Measurements from ENCODE around the gene PIGS.

DNA sequence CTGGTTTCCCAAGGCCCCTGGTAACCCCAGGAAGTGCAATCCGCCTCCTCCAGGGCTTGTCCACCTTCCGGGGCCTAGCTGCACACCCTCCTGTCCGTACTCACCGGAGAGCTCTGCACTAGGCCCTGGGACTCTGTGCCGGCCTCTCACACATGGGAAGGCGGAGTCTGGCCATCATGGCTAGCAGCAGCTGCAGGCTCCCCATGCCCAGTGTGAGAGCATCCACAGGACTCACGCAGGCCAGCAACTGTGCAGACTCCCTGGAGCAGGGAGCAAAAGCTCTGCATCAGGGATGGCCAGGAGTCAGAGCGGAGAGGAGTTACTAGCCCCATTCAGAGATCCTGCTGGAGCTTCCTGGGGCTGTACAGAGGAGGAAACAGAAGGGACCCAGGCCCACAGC, 44.9 kb downstream of the PIGS start:
- TF ChIP-seq, protein P1, sequence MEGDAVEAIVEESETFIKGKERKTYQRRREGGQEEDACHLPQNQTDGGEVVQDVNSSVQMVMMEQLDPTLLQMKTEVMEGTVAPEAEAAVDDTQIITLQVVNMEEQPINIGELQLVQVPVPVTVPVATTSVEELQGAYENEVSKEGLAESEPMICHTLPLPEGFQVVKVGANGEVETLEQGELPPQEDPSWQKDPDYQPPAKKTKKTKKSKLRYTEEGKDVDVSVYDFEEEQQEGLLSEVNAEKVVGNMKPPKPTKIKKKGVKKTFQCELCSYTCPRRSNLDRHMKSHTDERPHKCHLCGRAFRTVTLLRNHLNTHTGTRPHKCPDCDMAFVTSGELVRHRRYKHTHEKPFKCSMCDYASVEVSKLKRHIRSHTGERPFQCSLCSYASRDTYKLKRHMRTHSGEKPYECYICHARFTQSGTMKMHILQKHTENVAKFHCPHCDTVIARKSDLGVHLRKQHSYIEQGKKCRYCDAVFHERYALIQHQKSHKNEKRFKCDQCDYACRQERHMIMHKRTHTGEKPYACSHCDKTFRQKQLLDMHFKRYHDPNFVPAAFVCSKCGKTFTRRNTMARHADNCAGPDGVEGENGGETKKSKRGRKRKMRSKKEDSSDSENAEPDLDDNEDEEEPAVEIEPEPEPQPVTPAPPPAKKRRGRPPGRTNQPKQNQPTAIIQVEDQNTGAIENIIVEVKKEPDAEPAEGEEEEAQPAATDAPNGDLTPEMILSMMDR (IDR thresholded peaks at IDR 0.05): no peak
- TF ChIP-seq POLR2AphosphoS5 (IDR thresholded peaks at IDR 0.05) (no peak), POLR2A (IDR thresholded peaks at IDR 0.05) (no peak)

All from breast epithelium (tissue), 3 donors.